OCI-LY7 (cell line): ENCODE results near the gene STIP1.

ENCODE experiments used
- EZH2phosphoT487 ChIP-seq: fragments of 200-600 bp; sonication (generic); IDR thresholded peaks from 2 replicates; pipeline ENCODE4 v1.6.1; 2018; ENCODE audit warnings: low read depth, borderline replicate concordance, mild to moderate bottlenecking, mixed run types, antibody characterized with exemption, low read length, moderate library complexity, mixed read lengths
- TF ChIP-seq, protein P1 (sequence below): fragments of 200-600 bp; sonication (generic); conservative IDR thresholded peaks from 2 replicates; pipeline ENCODE4 v1.5.1; 2014; ENCODE audit warnings: mild to moderate bottlenecking, antibody characterized with exemption, low read length, moderate library complexity, mixed read lengths

DNA sequence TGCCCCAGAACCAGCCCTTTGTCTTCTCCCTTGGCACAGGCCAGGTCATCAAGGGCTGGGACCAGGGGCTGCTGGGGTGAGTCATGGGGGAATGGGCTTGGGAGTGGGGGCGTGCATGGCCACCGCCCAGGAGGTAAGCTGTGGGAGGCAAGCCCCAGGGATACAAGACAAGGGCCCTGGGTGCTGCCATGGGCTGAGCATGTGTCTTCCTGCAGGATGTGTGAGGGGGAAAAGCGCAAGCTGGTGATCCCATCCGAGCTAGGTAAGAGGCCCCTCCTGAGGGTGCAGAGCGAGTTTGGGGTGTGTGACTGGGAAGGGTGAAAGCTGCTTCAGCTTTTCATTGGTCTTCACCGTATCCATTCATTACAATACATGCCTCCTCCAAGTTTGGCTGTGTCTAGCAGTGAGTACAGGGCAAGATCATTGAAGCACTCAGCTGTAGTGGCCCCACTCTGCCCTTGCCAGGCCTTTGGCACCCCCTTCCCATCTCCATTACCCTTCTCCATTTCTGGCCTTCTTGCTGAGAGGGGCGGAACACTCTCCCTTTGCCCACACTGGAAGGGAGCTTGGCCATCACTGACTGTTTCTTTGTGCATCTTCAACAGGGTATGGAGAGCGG, 57.4 kb downstream of the STIP1 start:
- TF ChIP-seq, protein P1, sequence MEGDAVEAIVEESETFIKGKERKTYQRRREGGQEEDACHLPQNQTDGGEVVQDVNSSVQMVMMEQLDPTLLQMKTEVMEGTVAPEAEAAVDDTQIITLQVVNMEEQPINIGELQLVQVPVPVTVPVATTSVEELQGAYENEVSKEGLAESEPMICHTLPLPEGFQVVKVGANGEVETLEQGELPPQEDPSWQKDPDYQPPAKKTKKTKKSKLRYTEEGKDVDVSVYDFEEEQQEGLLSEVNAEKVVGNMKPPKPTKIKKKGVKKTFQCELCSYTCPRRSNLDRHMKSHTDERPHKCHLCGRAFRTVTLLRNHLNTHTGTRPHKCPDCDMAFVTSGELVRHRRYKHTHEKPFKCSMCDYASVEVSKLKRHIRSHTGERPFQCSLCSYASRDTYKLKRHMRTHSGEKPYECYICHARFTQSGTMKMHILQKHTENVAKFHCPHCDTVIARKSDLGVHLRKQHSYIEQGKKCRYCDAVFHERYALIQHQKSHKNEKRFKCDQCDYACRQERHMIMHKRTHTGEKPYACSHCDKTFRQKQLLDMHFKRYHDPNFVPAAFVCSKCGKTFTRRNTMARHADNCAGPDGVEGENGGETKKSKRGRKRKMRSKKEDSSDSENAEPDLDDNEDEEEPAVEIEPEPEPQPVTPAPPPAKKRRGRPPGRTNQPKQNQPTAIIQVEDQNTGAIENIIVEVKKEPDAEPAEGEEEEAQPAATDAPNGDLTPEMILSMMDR: no peak
- no peak for TF ChIP-seq EZH2phosphoT487
